Measurements from ENCODE around the gene METTL16.
A peak's percentile ranks its signal among the peaks of the same experiment; 100 is the strongest.

The METTL16 gene

GRCh38 chr17:2393954-2394749 lies 117.5 kb downstream of the METTL16 start:
- DNase-seq: no peak

GRCh38 chr17:2393174-2393953 lies 118.3 kb downstream of the METTL16 start:
- DNase-seq: peak; percentile 56

- peak; percentile 50 for DNase-seq
These were observed 119.2 kb downstream of the METTL16 start for GRCh38 chr17:2392252-2393173.

GRCh38 chr17:2391597-2392251 lies 120.0 kb downstream of the METTL16 start:
- DNase-seq: no peak

- DNase-seq: no peak
These were observed 121.4 kb downstream of the METTL16 start for GRCh38 chr17:2390199-2390836.

- no peak for DNase-seq
These were observed 123.0 kb downstream of the METTL16 start for GRCh38 chr17:2388683-2389055.

GRCh38 chr17:2388020-2388682 lies 123.5 kb downstream of the METTL16 start:
- no peak for DNase-seq

- DNase-seq: no peak
These were observed 124.3 kb downstream of the METTL16 start for GRCh38 chr17:2387086-2388019.

- DNase-seq: no peak
These were observed 125.1 kb downstream of the METTL16 start for GRCh38 chr17:2386400-2387085.

- DNase-seq: no peak
These were observed 126.2 kb downstream of the METTL16 start for GRCh38 chr17:2385240-2386210.

- DNase-seq: no peak
These were observed 127.1 kb downstream of the METTL16 start for GRCh38 chr17:2384439-2385127.

- DNase-seq: no peak
These were observed 128.0 kb downstream of the METTL16 start for GRCh38 chr17:2383628-2384167.

- DNase-seq: no peak
These were observed 130.6 kb downstream of the METTL16 start for GRCh38 chr17:2380950-2381649.

- no peak for DNase-seq
These were observed 131.3 kb downstream of the METTL16 start for GRCh38 chr17:2380226-2380922.

- DNase-seq: no peak
These were observed 132.0 kb downstream of the METTL16 start for GRCh38 chr17:2379489-2380225.
